GM12878 (cell line): ENCODE measurements around the gene KIF24. TPM values are rescaled to one million over a fixed set of nuclear protein-coding genes. Genes with fewer than 3 reads are reported as not detected.

Experiments
- ATAC-seq: fragments of 200-7000 bp; cut with Tn5 transposase; 3 replicates; pipeline ENCODE4 v1.9.1; 2020; ENCODE audit warnings: mild to moderate bottlenecking, moderate library complexity
- BruUV-seq: library from RNA; stranded (reverse); fragments of 400-500 nt; replicated peaks from 2 replicates; lab custom pipeline; 2021; lab: Mats Ljungman, UMichigan
- CTCF ChIA-PET: fragments of 300-600 bp; sonication (Branson Sonifier 250); formaldehyde crosslinking; extraction: SDS; loops from one replicate; lab custom pipeline; 2021; ENCODE audit warnings: inconsistent platforms; lab: Yijun Ruan, JAX
- POLR2A ChIA-PET: fragments of 350-600 bp; formaldehyde crosslinking; extraction: SDS; loops from one replicate; lab custom pipeline; 2021; ENCODE audit warnings: inconsistent platforms; lab: Charles Lee
- RAD21 ChIA-PET: fragments of 300-600 bp; sonication (Branson Sonifier 250); formaldehyde crosslinking; loops from one replicate; lab custom pipeline; 2023; ENCODE audit warnings: antibody characterized with exemption; ENCODE audit not compliant: unreplicated experiment; lab: Charles Lee
- SMC1A ChIA-PET: fragments of 300-600 bp; sonication (Branson Sonifier 250); formaldehyde crosslinking; loops from one replicate; lab custom pipeline; 2023; ENCODE audit not compliant: unreplicated experiment, uncharacterized antibody; lab: Charles Lee
- DNase-seq: peaks from one replicate; pipeline ENCODE4 v3.0.0-alpha.2; 2011; ENCODE audit warnings: low read depth, low spot score
- FAIRE-seq: peaks from 3 replicates; lab custom pipeline; 2011; peaks lifted over from hg19 to GRCh38; lab: Jason Lieb, UNC
- H2AFZ ChIP-seq: 2 replicates; pipeline ENCODE4 v1.6.0; 2011; ENCODE audit warnings: low read depth, low read length, control low read depth; ENCODE audit not compliant: control insufficient read depth
- H3K27ac ChIP-seq: 2 replicates; pipeline ENCODE4 v1.5.1; 2011; ENCODE audit warnings: control low read depth; ENCODE audit not compliant: control insufficient read depth, insufficient read depth
- H3K27me3 ChIP-seq, 2 experiments: replicated peaks in 1 of 2; 2 replicates each; pipeline versions ENCODE4 v1.6.0 to v1.6.1; 2011; ENCODE audit warnings: low read length in 1 of 2; ENCODE audit not compliant: control insufficient read depth in 2 of 2, insufficient read depth in 2 of 2
- H3K36me3 ChIP-seq, 2 experiments: 2 replicates each; pipeline ENCODE4 v1.5.1; 2011; ENCODE audit warnings: low read length in 1 of 2; ENCODE audit not compliant: control insufficient read depth in 2 of 2, insufficient read depth in 2 of 2
- H3K4me1 ChIP-seq: 2 replicates; pipeline ENCODE4 v1.6.1; 2011; ENCODE audit warnings: mild to moderate bottlenecking, low read length, moderate library complexity, mixed read lengths; ENCODE audit not compliant: control insufficient read depth, insufficient read depth
- H3K4me2 ChIP-seq: 2 replicates; pipeline ENCODE4 v1.6.0; 2011; ENCODE audit warnings: control low read depth; ENCODE audit not compliant: control insufficient read depth, insufficient read depth
- H3K4me3 ChIP-seq: fragments of 200-600 bp; sonication (generic); 2 replicates; pipeline ENCODE4 v1.5.1; 2016
- H3K79me2 ChIP-seq: 2 replicates; pipeline ENCODE4 v1.6.0; 2011; ENCODE audit warnings: low read length; ENCODE audit not compliant: control insufficient read depth, insufficient read depth
- H3K9ac ChIP-seq: 2 replicates; pipeline ENCODE4 v1.8.0; 2011; ENCODE audit warnings: low read length, control low read depth, mixed read lengths; ENCODE audit not compliant: control insufficient read depth, insufficient read depth
- H3K9me3 ChIP-seq: replicated peaks from 3 replicates; pipeline ENCODE4 v1.5.1; 2011; ENCODE audit warnings: mild to moderate bottlenecking, low read length; ENCODE audit not compliant: control insufficient read depth, insufficient read depth
- H4K20me1 ChIP-seq: 2 replicates; pipeline ENCODE4 v1.6.0; 2011; ENCODE audit not compliant: control insufficient read depth, insufficient read depth
- EZH2 ChIP-seq: IDR thresholded peaks from 2 replicates; pipeline ENCODE4 v1.6.1; 2012; ENCODE audit warnings: low read depth, mild to moderate bottlenecking, control low read depth, inconsistent platforms, low read length, borderline replicate concordance; ENCODE audit not compliant: control insufficient read depth
- RCOR1 ChIP-seq: conservative IDR thresholded peaks from 2 replicates; pipeline ENCODE4 v1.6.1; 2012; ENCODE audit warnings: low read depth, low read length, improper control_type of control experiment
- SIN3A ChIP-seq: IDR thresholded peaks from 2 replicates; pipeline ENCODE4 v1.6.1; 2012; ENCODE audit warnings: low read depth, low read length, improper control_type of control experiment
- ZNF207 ChIP-seq: fragments of 450-650 bp; IDR thresholded peaks from 2 replicates; pipeline ENCODE4 v1.6.1; 2014; ENCODE audit warnings: antibody characterized with exemption, mild to moderate bottlenecking, borderline replicate concordance
- WGBS: methylation state at CpG from one replicate; pipeline ENCODE4 v1.1.6; 2016; ENCODE audit warnings: low lambda C conversion rate; ENCODE audit not compliant: insufficient replicate concordance, insufficient coverage; ENCODE audit errors: missing lambda C conversion rate; 5-methylcytosine and 5-hydroxymethylcytosine counted together
- in situ Hi-C: fragments of 300-500 bp; cut with MboI; formaldehyde crosslinking; loops from 9 replicates; pipeline ENCODE4 v1.14.3; 2018; ENCODE audit warnings: mixed read lengths
- intact Hi-C: fragments of 100-400 bp; cut with micrococcal nuclease; formaldehyde crosslinking; loops from one replicate; pipeline ENCODE4 v1.14.2; 2022; ENCODE audit not compliant: unreplicated experiment
- polyA plus RNA-seq, 11 experiments: library from polyadenylated mRNA; depleted of rRNA in 4 of 11; unstranded in 6 of 11; stranded (reverse) in 5 of 11; fragments of >200 nt; fragmentation: Nextera tagmentation in 4 of 11; fragmentation: Illumina TruSeq in 1 of 11; extraction: Ambion mirVana in 4 of 11; extraction: Trizol in 1 of 11; gene quantifications; 1 replicate in 1 of 11; 2 replicates in 10 of 11; pipeline versions ENCODE4 v1.2.1 to v1.2.3, GENCODE V29; 2011 to 2016; ENCODE audit warnings: inconsistent platforms in 2 of 11, missing spikeins in 2 of 11, low read depth in 1 of 11
- total RNA-seq, 4 experiments: library from RNA; depleted of rRNA in 3 of 4; stranded (reverse); fragments of >200 nt in 3 of 4; fragmentation: Illumina TruSeq in 1 of 4; extraction: Trizol in 1 of 4; gene quantifications; 2 replicates each; pipeline versions ENCODE4 v1.2.1 to v1.2.3, GENCODE V29; 2013 to 2021
- TF ChIP-seq, protein P1 (sequence below): fragments of 450-650 bp; IDR thresholded peaks from 2 replicates; pipeline ENCODE4 v1.6.1; 2017; ENCODE audit warnings: mild to moderate bottlenecking
- TF ChIP-seq, protein P2 (sequence below): IDR thresholded peaks from 2 replicates; pipeline ENCODE4 v1.6.1; 2012; ENCODE audit warnings: mild to moderate bottlenecking, low read depth, low read length
- TF ChIP-seq, protein P3 (sequence below), 3 experiments: IDR thresholded peaks in 2 of 3; conservative IDR thresholded peaks in 1 of 3; 2 replicates each; pipeline ENCODE4 v1.5.1; 2011; ENCODE audit warnings: low read depth in 3 of 3, low read length in 3 of 3, mild to moderate bottlenecking in 3 of 3, control low read depth in 2 of 3, moderate library complexity in 2 of 3, inconsistent platforms in 1 of 3, mixed read lengths in 1 of 3; ENCODE audit not compliant: control insufficient read depth in 2 of 3, insufficient read depth in 1 of 3; ENCODE audit errors: extremely low read depth in 1 of 3

Gene KIF24
- total and polyA plus RNA-seq, 10 of the 15 experiments (the other 5 are each of a cell fraction or from before 2014, with no cell fraction given) = 0.58 to 6.7 (median 5.3) TPM

DNA sequence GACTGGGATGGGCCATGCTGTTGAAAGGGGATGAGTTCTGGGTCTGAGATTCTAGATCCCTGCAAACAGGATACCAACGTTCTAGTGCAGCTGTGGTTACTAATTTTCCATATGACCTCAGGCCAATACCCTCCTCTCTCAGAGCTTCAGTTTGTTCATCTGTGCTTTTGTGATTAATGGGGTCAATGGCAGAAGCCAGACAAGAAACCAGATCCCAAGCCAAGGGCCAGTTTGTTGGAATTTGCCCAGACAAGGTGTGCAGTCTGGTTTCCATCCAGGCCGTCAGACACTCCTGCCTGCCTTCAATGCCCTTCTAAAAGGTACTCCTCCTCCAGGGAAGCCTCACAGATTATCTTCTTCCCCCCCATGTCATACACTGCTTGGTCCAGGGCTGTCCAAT lies 36.2 kb upstream of the KIF24 start:
- BruUV-seq = no TSS peak
- Histone ChIP-seq H3K27ac (no peak overlapping the region), H3K4me3 (no peak overlapping the region), H2AFZ (no peak overlapping the region), H3K4me1 (no peaks in the 10 kb centered on the region), H3K36me3 (no peaks in the 10 kb centered on the region), H4K20me1 (no peaks in the 10 kb centered on the region), H3K27me3 (no peaks in the 10 kb centered on the region), H3K9ac (no peak overlapping the region), H3K79me2 (no peaks in the 10 kb centered on the region), H3K4me2 (no peak overlapping the region), H3K9me3 (peaks cover 2% of the 10 kb centered on the region; the same call in 1 of the 3 replicates)
- ATAC-seq = no peak
- CTCF ChIA-PET = no interaction called here
- no peak for DNase-seq
- RAD21 ChIA-PET = no interaction called here
- 0% methylated on average over 2 of the region's 2 CpGs for WGBS
- POLR2A ChIA-PET = no interaction called here
- in situ Hi-C loops = no loop called here
- no peak for FAIRE-seq
- intact Hi-C loops = no loop called here
- SMC1A ChIA-PET = no interaction called here
- TF ChIP-seq ZNF207 = no peak
- TF ChIP-seq, protein P1, sequence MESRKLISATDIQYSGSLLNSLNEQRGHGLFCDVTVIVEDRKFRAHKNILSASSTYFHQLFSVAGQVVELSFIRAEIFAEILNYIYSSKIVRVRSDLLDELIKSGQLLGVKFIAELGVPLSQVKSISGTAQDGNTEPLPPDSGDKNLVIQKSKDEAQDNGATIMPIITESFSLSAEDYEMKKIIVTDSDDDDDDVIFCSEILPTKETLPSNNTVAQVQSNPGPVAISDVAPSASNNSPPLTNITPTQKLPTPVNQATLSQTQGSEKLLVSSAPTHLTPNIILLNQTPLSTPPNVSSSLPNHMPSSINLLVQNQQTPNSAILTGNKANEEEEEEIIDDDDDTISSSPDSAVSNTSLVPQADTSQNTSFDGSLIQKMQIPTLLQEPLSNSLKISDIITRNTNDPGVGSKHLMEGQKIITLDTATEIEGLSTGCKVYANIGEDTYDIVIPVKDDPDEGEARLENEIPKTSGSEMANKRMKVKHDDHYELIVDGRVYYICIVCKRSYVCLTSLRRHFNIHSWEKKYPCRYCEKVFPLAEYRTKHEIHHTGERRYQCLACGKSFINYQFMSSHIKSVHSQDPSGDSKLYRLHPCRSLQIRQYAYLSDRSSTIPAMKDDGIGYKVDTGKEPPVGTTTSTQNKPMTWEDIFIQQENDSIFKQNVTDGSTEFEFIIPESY = no peak
- TF ChIP-seq, all 136 proteins: peak for 0

DNA sequence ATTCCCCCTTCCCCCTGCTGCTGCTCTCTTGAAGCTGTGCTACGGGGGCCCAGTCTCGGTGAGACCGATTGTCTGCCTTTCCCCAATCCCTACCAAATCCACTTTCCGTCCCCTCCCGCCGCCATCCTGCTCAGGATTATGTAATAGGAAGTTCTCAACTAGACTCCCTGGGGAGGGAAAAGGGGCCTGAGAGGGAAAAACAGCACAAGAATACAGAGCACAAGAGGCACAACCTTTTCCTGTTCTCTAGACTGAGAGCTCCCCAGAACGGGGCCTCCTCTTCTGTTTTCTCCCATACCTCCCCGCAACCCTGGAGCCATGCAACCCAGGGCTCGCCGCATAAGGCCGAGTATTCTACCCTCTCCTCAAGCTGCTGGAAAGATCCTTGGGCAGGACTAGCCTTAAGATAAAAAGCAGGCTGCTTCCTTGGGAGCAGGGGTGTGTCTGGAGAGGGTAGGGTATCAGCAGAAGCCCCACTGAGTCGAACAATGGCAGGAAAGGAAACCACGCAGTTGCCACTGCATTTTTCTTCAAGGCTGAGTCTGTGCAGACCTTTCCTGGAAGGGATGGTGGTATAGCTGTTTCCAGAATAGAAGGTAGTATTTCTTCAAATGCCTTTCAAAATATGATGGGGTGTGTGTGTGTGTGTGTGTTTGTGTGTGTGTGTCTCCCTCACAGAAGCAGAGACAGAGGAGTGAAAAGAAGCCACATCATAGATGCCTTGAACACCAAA lies 34.7 kb upstream of the KIF24 start:
- intact Hi-C loops (no loop called here), in situ Hi-C loops (no loop called here)
- FAIRE-seq (no peak), DNase-seq (no peak), ATAC-seq (no peak)
- no peak overlapping the region for H3K27ac ChIP-seq
- BruUV-seq = no TSS peak
- H3K4me1 ChIP-seq = no peaks in the 10 kb centered on the region
- no peak overlapping the region for H3K4me3 ChIP-seq
- ChIA-PET SMC1A (no interaction called here), RAD21 (no interaction called here), CTCF (no interaction called here), POLR2A (no interaction called here)
- no peak overlapping the region for H3K4me2 ChIP-seq
- H3K9ac ChIP-seq = no peak overlapping the region
- H2AFZ ChIP-seq = no peak overlapping the region
- no peaks in the 10 kb centered on the region for H3K79me2 ChIP-seq
- 57% methylated on average over 13 of the region's 13 CpGs for WGBS
- peaks cover 2% of the 10 kb centered on the region; the same call in 1 of the 3 replicates for H3K9me3 ChIP-seq
- no peaks in the 10 kb centered on the region for H3K36me3 ChIP-seq
- H4K20me1 ChIP-seq = no peaks in the 10 kb centered on the region
- H3K27me3 ChIP-seq = no peaks in the 10 kb centered on the region
- TF ChIP-seq, protein P2, sequence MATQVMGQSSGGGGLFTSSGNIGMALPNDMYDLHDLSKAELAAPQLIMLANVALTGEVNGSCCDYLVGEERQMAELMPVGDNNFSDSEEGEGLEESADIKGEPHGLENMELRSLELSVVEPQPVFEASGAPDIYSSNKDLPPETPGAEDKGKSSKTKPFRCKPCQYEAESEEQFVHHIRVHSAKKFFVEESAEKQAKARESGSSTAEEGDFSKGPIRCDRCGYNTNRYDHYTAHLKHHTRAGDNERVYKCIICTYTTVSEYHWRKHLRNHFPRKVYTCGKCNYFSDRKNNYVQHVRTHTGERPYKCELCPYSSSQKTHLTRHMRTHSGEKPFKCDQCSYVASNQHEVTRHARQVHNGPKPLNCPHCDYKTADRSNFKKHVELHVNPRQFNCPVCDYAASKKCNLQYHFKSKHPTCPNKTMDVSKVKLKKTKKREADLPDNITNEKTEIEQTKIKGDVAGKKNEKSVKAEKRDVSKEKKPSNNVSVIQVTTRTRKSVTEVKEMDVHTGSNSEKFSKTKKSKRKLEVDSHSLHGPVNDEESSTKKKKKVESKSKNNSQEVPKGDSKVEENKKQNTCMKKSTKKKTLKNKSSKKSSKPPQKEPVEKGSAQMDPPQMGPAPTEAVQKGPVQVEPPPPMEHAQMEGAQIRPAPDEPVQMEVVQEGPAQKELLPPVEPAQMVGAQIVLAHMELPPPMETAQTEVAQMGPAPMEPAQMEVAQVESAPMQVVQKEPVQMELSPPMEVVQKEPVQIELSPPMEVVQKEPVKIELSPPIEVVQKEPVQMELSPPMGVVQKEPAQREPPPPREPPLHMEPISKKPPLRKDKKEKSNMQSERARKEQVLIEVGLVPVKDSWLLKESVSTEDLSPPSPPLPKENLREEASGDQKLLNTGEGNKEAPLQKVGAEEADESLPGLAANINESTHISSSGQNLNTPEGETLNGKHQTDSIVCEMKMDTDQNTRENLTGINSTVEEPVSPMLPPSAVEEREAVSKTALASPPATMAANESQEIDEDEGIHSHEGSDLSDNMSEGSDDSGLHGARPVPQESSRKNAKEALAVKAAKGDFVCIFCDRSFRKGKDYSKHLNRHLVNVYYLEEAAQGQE = no peak
- no peak for TF ChIP-seq EZH2
- TF ChIP-seq, protein P3, sequence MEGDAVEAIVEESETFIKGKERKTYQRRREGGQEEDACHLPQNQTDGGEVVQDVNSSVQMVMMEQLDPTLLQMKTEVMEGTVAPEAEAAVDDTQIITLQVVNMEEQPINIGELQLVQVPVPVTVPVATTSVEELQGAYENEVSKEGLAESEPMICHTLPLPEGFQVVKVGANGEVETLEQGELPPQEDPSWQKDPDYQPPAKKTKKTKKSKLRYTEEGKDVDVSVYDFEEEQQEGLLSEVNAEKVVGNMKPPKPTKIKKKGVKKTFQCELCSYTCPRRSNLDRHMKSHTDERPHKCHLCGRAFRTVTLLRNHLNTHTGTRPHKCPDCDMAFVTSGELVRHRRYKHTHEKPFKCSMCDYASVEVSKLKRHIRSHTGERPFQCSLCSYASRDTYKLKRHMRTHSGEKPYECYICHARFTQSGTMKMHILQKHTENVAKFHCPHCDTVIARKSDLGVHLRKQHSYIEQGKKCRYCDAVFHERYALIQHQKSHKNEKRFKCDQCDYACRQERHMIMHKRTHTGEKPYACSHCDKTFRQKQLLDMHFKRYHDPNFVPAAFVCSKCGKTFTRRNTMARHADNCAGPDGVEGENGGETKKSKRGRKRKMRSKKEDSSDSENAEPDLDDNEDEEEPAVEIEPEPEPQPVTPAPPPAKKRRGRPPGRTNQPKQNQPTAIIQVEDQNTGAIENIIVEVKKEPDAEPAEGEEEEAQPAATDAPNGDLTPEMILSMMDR (IDR thresholded peaks at IDR 0.05 in 2 of 3, conservative IDR thresholded peaks at IDR 0.05 in 1 of 3; ENCODE audit: control insufficient read depth in 2 of 3, extremely low read depth in 1 of 3, insufficient read depth in 1 of 3, low read depth in 3 of 3, low read length in 3 of 3) = no peak
- no peak for TF ChIP-seq RCOR1
- TF ChIP-seq SIN3A = no peak
